Kasumi-1 (cell line): ENCODE measurements around the gene CDH7.

Experiments
- DNase-seq, 2 experiments: peaks; one replicate each; lab custom pipeline; 2025; lab: John Stamatoyannopoulos, UW

The CDH7 gene

GRCh38 chr18:65768120-65768778, 17.4 kb downstream of the CDH7 start:
- DNase-seq: no peak

- no peak for DNase-seq
Measured at GRCh38 chr18:65769652-65770051, 18.8 kb downstream of the CDH7 start.

- DNase-seq: no peak
Measured at GRCh38 chr18:65786474-65786873, 35.7 kb downstream of the CDH7 start.

GRCh38 chr18:65788373-65788772, 37.6 kb downstream of the CDH7 start:
- DNase-seq: no peak

- DNase-seq: no peak
Measured at GRCh38 chr18:65790604-65791003, 39.8 kb downstream of the CDH7 start.

GRCh38 chr18:65791719-65792118, 40.9 kb downstream of the CDH7 start:
- no peak for DNase-seq

GRCh38 chr18:65792456-65793074, 41.8 kb downstream of the CDH7 start:
- DNase-seq: no peak

- DNase-seq: no peak
Measured at GRCh38 chr18:65808759-65809158, 57.9 kb downstream of the CDH7 start.

- DNase-seq: no peak
Measured at GRCh38 chr18:65811307-65811706, 60.5 kb downstream of the CDH7 start.

- no peak for DNase-seq
Measured at GRCh38 chr18:65815506-65815905, 64.7 kb downstream of the CDH7 start.

- no peak for DNase-seq
Measured at GRCh38 chr18:65817178-65817577, 66.4 kb downstream of the CDH7 start.

GRCh38 chr18:65821911-65822310, 71.1 kb downstream of the CDH7 start:
- no peak for DNase-seq

GRCh38 chr18:65822826-65823225, 72.0 kb downstream of the CDH7 start:
- peak; percentile 62 to 72 for DNase-seq

GRCh38 chr18:65827444-65827843, 76.6 kb downstream of the CDH7 start:
- no peak for DNase-seq

- DNase-seq: no peak
Measured at GRCh38 chr18:65835881-65836280, 85.1 kb downstream of the CDH7 start.

- no peak for DNase-seq
Measured at GRCh38 chr18:65846107-65846506, 95.3 kb downstream of the CDH7 start.

GRCh38 chr18:65852273-65852672, 101.5 kb downstream of the CDH7 start:
- DNase-seq: no peak

GRCh38 chr18:65859075-65859474, 108.3 kb downstream of the CDH7 start:
- no peak for DNase-seq

- no peak for DNase-seq
Measured at GRCh38 chr18:65869527-65869926, 118.7 kb downstream of the CDH7 start.

GRCh38 chr18:65876310-65876709, 125.5 kb downstream of the CDH7 start:
- DNase-seq: no peak

GRCh38 chr18:65897292-65897691, 146.5 kb downstream of the CDH7 start:
- no peak for DNase-seq

- DNase-seq: no peak
Measured at GRCh38 chr18:65901522-65901921, 150.7 kb downstream of the CDH7 start.

GRCh38 chr18:65906621-65907034, 155.8 kb downstream of the CDH7 start:
- DNase-seq: no peak

GRCh38 chr18:65907281-65907680, 156.5 kb downstream of the CDH7 start:
- DNase-seq: no peak
